SHP77 (cell line): ENCODE measurements around the gene POU2F1.
A peak's percentile ranks its signal among the peaks of the same experiment; 100 is the strongest.

Source experiments
- DNase-seq, 2 experiments: peaks; one replicate each; lab custom pipeline; 2025; lab: John Stamatoyannopoulos, UW

The POU2F1 gene

GRCh38 chr1:167272369-167272957, 51.8 kb downstream of the POU2F1 start:
- DNase-seq, result no peak

- DNase-seq, result no peak
These were observed 52.5 kb downstream of the POU2F1 start for GRCh38 chr1:167273027-167273800.

- DNase-seq, result no peak
These were observed 53.4 kb downstream of the POU2F1 start for GRCh38 chr1:167274061-167274460.

- no peak for DNase-seq
These were observed 56.3 kb downstream of the POU2F1 start for GRCh38 chr1:167276969-167277368.

GRCh38 chr1:167278497-167278896, 57.8 kb downstream of the POU2F1 start:
- DNase-seq, result no peak

- DNase-seq, result no peak
These were observed 60.2 kb downstream of the POU2F1 start for GRCh38 chr1:167280912-167281311.

GRCh38 chr1:167288390-167289074, 67.8 kb downstream of the POU2F1 start:
- no peak for DNase-seq

- DNase-seq, result no peak
These were observed 68.4 kb downstream of the POU2F1 start for GRCh38 chr1:167289075-167289442.

- no peak for DNase-seq
These were observed 69.3 kb downstream of the POU2F1 start for GRCh38 chr1:167289966-167290365.

GRCh38 chr1:167291539-167292185, 71.0 kb downstream of the POU2F1 start:
- no peak for DNase-seq

- no peak for DNase-seq
These were observed 71.5 kb downstream of the POU2F1 start for GRCh38 chr1:167292216-167292615.

GRCh38 chr1:167293057-167293456, 72.4 kb downstream of the POU2F1 start:
- no peak for DNase-seq

- DNase-seq, result no peak
These were observed 73.8 kb downstream of the POU2F1 start for GRCh38 chr1:167294528-167294927.

- DNase-seq, result no peak
These were observed 76.8 kb downstream of the POU2F1 start for GRCh38 chr1:167297222-167298214.

- DNase-seq, result no peak
These were observed 77.6 kb downstream of the POU2F1 start for GRCh38 chr1:167298325-167298724.

- peak in 1 of 2 experiments; percentile 7 for DNase-seq
These were observed 80.7 kb downstream of the POU2F1 start for GRCh38 chr1:167301355-167301754.

GRCh38 chr1:167304165-167304564, 83.5 kb downstream of the POU2F1 start:
- DNase-seq, result no peak

- DNase-seq, result no peak
These were observed 84.5 kb downstream of the POU2F1 start for GRCh38 chr1:167305059-167305705.

GRCh38 chr1:167305706-167306277, 85.1 kb downstream of the POU2F1 start:
- DNase-seq, result no peak

- DNase-seq, result no peak
These were observed 90.0 kb downstream of the POU2F1 start for GRCh38 chr1:167310732-167311131.

GRCh38 chr1:167312871-167313270, 92.2 kb downstream of the POU2F1 start:
- DNase-seq, result no peak
